ENCODE results near the gene GRIK2.

GRIK2 gene

GRCh38 chr6:101689156-101689555, 295.6 kb downstream of the GRIK2 start:
- TF ChIP-seq ZNF274 (IDR thresholded peaks at IDR 0.05; ENCODE audit: low read depth, low read length), result no peak
- no peak overlapping the region for H3K4me3 ChIP-seq (ENCODE audit: low read length)

- TF ChIP-seq ZNF274 (IDR thresholded peaks at IDR 0.05; ENCODE audit: low read depth, low read length), result no peak
- no peak overlapping the region for H3K4me3 ChIP-seq (ENCODE audit: low read length)
Observed at GRCh38 chr6:101689695-101690094, 296.2 kb downstream of the GRIK2 start.

DNA sequence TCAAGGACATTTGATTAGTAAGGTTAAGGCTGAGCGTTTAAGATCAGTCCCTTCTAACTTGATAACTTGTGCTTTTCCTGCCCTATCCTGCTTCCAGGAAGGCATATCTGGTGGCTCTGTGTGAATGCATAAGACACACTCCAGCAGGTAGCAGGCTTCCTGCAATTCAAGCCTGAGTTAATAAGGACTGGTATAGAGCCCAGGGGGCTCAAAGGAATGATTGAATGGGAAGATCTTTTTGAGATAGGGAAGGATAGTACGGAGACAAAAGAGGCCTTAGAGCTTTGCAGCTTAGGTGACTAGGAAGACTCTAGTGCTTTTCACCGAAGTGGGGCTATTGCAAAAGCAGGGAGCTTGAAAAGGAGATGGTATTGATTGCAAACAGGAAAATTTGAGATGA, 307.1 kb downstream of the GRIK2 start:
- no peak overlapping the region for H3K4me3 ChIP-seq (ENCODE audit: low read length)
- TF ChIP-seq ZNF274 (IDR thresholded peaks at IDR 0.05; ENCODE audit: low read depth, low read length), result no peak

DNA sequence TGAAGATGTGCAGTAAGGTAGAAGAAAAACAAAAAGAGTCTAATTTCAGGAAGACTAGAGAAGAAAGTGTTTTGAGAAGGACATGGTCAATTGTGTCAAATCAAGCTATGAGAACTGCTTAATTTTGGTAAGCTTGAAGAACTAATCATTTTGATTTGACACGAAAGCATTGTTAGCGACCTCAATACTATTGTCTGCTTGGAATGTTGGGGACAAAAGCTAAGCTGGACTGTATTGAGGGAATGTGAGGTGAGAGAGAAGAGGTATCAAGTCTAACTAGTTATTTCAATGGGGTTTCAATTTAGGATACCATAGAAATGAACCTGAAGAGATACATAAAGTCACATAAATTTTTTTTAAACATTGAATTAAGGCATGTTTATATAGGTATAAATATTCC, 309.8 kb downstream of the GRIK2 start:
- no peak overlapping the region for H3K4me3 ChIP-seq (ENCODE audit: low read length)
- TF ChIP-seq ZNF274 (IDR thresholded peaks at IDR 0.05; ENCODE audit: low read depth, low read length), result no peak

- no peak for TF ChIP-seq ZNF274 (IDR thresholded peaks at IDR 0.05; ENCODE audit: low read depth, low read length)
- no peak overlapping the region for H3K4me3 ChIP-seq (ENCODE audit: low read length)
Observed at GRCh38 chr6:101705866-101706265, 312.4 kb downstream of the GRIK2 start.

DNA sequence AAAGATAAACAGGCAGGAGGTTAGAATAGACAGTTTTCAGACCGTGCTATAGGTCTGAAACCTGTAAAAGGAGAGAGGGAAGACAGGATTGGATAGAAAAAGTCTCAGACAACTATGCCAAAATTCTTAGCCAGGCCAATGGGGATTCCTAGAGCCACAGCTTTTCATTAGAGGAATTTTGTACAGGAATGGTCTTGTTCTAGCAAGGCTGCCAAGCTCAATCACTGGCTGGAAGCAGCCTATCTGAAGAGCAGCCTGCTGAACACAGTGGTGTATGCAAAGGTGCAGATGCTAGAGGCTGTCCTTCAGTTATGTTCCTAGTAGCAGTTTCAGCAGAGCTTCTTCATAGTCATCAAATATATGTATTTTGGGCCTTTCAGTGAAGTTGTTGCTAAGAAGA, 313.1 kb downstream of the GRIK2 start:
- no peak for TF ChIP-seq ZNF274 (IDR thresholded peaks at IDR 0.05; ENCODE audit: low read depth, low read length)
- H3K4me3 ChIP-seq (ENCODE audit: low read length), result no peak overlapping the region

DNA sequence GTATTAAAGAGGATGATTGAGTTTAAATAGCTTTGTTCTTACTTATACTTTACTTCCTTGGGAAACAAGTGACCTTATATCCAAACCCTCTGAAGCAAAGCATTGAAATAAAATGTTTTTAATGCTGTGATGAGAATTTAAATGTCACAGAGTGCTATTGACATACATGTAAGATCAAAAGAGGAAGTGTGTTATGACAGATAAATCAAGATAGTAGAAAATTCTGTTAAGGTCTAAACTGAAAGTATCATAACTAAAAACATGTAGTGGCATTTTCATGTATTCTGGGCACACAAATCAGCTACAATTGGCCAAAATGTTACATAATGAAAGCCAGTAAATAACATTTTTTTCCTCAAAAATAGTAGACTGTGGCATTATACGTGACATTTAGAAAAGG, 318.0 kb downstream of the GRIK2 start:
- H3K4me3 ChIP-seq (ENCODE audit: low read length), result no peak overlapping the region
- no peak for TF ChIP-seq ZNF274 (IDR thresholded peaks at IDR 0.05; ENCODE audit: low read depth, low read length)

DNA sequence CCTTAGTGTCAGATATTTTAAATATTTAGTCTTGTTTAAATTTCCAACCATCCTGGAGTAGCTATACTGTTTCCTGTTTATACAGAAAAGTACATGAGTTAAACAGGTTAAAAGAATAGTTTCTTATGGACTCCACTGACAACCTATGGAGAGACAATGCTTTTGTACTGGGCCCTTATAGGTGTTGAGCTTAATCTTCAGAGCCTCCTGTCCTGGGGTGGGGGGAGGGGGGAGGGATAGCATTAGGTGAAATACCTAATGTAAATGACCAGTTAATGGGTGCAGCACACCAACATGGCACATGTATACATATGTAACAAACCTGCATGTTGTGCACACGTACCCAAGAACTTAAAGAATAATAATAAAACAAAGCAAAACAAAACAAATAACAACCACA, 322.9 kb downstream of the GRIK2 start:
- no peak for TF ChIP-seq ZNF274 (IDR thresholded peaks at IDR 0.05; ENCODE audit: low read depth, low read length)
- no peak overlapping the region for H3K4me3 ChIP-seq (ENCODE audit: low read length)

DNA sequence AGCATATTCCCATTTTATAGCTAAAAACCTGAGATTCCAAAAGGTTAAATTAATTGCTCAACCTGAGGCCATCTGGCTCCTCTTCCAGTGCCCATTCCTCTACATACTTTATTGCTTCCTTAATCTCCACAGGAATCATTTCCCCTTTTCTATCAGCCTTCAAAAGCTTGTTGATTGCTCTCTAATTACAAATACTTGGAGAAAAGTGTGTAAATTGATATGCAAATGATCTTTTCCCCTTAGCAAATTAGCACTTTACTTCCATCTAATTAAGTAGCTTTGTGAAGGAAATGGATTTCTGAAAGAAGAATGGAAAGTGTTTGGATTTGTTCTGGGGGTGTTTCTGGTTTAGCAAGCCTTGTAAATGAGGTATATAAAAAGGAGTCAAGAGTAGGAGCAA, 323.3 kb downstream of the GRIK2 start:
- TF ChIP-seq ZNF274 (IDR thresholded peaks at IDR 0.05; ENCODE audit: low read depth, low read length), result no peak
- no peak overlapping the region for H3K4me3 ChIP-seq (ENCODE audit: low read length)

DNA sequence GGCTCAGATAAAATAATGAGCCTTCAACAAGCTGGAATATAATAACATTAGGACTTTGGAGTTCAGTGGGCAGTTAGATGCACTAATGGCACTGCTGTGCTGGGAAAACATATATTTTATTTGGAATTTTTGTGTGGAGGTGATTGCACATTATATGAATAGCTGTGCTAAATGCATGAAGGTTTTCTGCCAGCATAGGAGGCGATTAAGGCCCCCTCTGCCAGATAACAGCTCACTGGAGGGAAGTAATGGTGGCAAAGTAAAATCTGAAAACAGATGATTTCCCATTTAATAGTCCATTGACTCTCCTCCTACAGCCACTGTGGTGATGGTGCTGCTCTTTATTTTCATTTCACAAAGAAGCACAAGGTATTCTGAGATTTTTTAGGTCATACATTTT, 326.0 kb downstream of the GRIK2 start:
- no peak for TF ChIP-seq ZNF274 (IDR thresholded peaks at IDR 0.05; ENCODE audit: low read depth, low read length)
- H3K4me3 ChIP-seq (ENCODE audit: low read length), result no peak overlapping the region

DNA sequence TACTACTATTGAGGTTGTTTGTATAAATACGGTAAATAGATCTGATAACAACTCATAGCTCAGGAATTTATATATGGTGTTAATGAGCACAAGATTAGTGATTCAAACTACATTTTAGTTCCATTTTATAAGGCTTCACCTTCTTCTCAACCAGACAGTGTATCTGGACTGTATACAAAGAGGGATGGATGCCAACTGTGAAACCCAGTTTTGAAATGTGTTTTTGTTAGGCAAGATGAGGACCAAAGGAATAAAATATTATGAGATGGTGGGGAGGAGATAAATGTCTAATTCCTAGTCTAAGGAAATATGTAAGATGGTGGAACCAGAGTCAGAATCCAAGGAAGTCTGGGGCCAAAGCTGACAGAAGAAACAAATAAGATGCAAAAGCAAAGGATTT, 329.0 kb downstream of the GRIK2 start:
- no peak overlapping the region for H3K4me3 ChIP-seq (ENCODE audit: low read length)
- no peak for TF ChIP-seq ZNF274 (IDR thresholded peaks at IDR 0.05; ENCODE audit: low read depth, low read length)

- TF ChIP-seq ZNF274 (IDR thresholded peaks at IDR 0.05; ENCODE audit: low read depth, low read length), result no peak
- no peak overlapping the region for H3K4me3 ChIP-seq (ENCODE audit: low read length)
Observed at GRCh38 chr6:101722991-101723579, 329.6 kb downstream of the GRIK2 start.

DNA sequence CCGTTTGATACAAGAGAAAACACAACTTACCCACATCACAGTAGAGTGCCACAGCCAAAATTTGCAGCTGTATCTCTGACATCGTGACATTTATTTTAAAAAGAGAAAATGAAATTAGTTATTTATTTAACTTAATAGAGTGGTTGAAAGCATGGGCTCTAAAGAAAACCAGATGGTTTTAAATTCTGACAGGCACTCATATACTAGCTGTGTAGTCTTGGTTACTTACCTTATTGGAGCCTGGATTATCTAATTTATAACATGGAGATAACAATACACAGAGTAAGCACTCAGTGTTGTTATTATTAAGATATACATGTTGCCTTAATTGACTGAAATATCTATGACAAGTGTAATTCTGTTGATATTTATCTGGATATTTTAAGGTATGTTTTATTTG, 334.9 kb downstream of the GRIK2 start:
- no peak for TF ChIP-seq ZNF274 (IDR thresholded peaks at IDR 0.05; ENCODE audit: low read depth, low read length)
- H3K4me3 ChIP-seq (ENCODE audit: low read length), result no peak overlapping the region

DNA sequence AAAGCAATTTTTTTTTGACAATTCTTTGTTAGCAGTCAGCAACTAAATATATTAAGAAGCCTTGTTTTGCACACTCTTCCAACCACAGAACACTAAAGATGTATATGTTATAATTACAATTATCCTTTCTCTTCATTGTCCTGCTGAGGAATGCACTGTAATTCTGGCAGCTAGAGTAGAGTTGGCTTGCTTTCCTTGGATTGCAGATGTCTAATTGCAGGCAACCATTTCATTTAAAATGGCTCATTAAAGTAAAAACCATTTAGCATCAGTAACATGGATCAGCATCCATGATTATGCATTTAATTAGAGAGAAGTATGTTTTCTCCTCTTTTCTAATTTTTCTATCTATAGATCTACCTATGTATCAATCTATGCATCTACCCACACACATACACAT, 335.4 kb downstream of the GRIK2 start:
- no peak for TF ChIP-seq ZNF274 (IDR thresholded peaks at IDR 0.05; ENCODE audit: low read depth, low read length)
- H3K4me3 ChIP-seq (ENCODE audit: low read length), result no peak overlapping the region

GRCh38 chr6:101730954-101731353, 337.4 kb downstream of the GRIK2 start:
- TF ChIP-seq ZNF274 (IDR thresholded peaks at IDR 0.05; ENCODE audit: low read depth, low read length), result no peak
- no peak overlapping the region for H3K4me3 ChIP-seq (ENCODE audit: low read length)

- TF ChIP-seq ZNF274 (IDR thresholded peaks at IDR 0.05; ENCODE audit: low read depth, low read length), result no peak
Observed at GRCh38 chr6:101733899-101734298, 340.4 kb downstream of the GRIK2 start.

More at GRCh38 chr6:101733899-101734298, 340.4 kb downstream of the GRIK2 start:
- H3K4me3 ChIP-seq (ENCODE audit: low read length), result no peak overlapping the region
